Gastrocnemius medialis (tissue), 4 donors: Measurements from ENCODE around the gene KIF17.
"Not testable (repeated sequence)": the region's sequence is repeated elsewhere in the genome, so short reads cannot be mapped to it uniquely, and the experiment has no call there.

Experiments used
- POLR2A ChIP-seq, 2 donors: fragments of 450-650 bp; IDR thresholded peaks; one replicate each; pipeline ENCODE4 v1.6.1; 2017; ENCODE audit warnings: antibody characterized with exemption in 2 of 2, mild to moderate bottlenecking in 2 of 2, moderate library complexity in 2 of 2
- TF ChIP-seq, protein P1 (sequence below), 5 experiments: fragments of 450-650 bp in 3 of 5; fragments of 200-600 bp in 2 of 5; sonication (generic) in 2 of 5; IDR thresholded peaks in 4 of 5; conservative IDR thresholded peaks in 1 of 5; 1 replicate in 4 of 5; 2 replicates in 1 of 5; pipeline ENCODE4 v1.5.1; 2016 to 2019; ENCODE audit warnings: antibody characterized with exemption in 5 of 5, mild to moderate bottlenecking in 3 of 5, moderate library complexity in 3 of 5

DNA sequence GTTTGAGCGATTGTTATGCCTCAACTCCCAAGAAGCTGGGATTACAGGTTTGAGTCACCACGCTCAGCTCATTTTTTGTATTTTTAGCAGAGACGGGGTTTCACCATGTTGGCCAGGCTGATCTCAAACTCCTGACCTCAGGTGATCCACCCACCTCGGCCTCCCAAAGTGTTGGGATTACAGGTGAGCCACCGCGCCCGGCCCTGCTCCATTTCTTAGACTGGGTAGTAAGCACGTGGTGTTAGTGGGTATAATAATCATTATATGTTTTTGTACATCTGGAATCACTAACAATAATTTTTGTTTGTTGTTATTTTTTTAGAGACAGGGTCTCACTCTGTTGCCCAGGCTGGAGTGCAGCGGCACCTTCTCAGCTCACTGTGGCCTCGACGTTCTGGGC, 44.2 kb downstream of the KIF17 start:
- TF ChIP-seq, protein P1, sequence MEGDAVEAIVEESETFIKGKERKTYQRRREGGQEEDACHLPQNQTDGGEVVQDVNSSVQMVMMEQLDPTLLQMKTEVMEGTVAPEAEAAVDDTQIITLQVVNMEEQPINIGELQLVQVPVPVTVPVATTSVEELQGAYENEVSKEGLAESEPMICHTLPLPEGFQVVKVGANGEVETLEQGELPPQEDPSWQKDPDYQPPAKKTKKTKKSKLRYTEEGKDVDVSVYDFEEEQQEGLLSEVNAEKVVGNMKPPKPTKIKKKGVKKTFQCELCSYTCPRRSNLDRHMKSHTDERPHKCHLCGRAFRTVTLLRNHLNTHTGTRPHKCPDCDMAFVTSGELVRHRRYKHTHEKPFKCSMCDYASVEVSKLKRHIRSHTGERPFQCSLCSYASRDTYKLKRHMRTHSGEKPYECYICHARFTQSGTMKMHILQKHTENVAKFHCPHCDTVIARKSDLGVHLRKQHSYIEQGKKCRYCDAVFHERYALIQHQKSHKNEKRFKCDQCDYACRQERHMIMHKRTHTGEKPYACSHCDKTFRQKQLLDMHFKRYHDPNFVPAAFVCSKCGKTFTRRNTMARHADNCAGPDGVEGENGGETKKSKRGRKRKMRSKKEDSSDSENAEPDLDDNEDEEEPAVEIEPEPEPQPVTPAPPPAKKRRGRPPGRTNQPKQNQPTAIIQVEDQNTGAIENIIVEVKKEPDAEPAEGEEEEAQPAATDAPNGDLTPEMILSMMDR (IDR thresholded peaks at IDR 0.05 in 4 of 5, conservative IDR thresholded peaks at IDR 0.05 in 1 of 5), result not testable (repeated sequence)
- TF ChIP-seq POLR2A (IDR thresholded peaks at IDR 0.05), result not testable (repeated sequence)
